H1 (cell line): Measurements from ENCODE around the gene ZDHHC8. TPM values are rescaled to one million over a fixed set of nuclear protein-coding genes. Genes with fewer than 3 reads are reported as not detected.

Experiments
- CTCF ChIA-PET: fragments of 300-600 bp; sonication (Branson Sonifier 250); formaldehyde crosslinking; loops from one replicate; lab custom pipeline; 2021; ENCODE audit not compliant: partially characterized antibody; lab: Charles Lee
- POLR2A ChIA-PET: fragments of 300-600 bp; sonication (Branson Sonifier 250); formaldehyde crosslinking; loops from one replicate; lab custom pipeline; 2021; ENCODE audit warnings: inconsistent platforms; ENCODE audit not compliant: partially characterized antibody; lab: Charles Lee
- DNase-seq, 2 experiments: peaks; one replicate each; pipeline versions ENCODE4 v3.0.0 to v3.0.0-alpha.2; 2010 to 2022; ENCODE audit warnings: low spot score in 2 of 2, low read depth in 1 of 2, mixed read lengths in 1 of 2
- FAIRE-seq: peaks from 2 replicates; lab custom pipeline; 2011; peaks lifted over from hg19 to GRCh38; lab: Jason Lieb, UNC
- H2AFZ ChIP-seq: 2 replicates; pipeline ENCODE4 v1.8.1; 2012; ENCODE audit warnings: low read length, inconsistent platforms
- H2AK5ac ChIP-seq: 2 replicates; pipeline ENCODE4 v1.6.1; 2013; ENCODE audit warnings: low read depth, low read length
- H2BK120ac ChIP-seq: replicated peaks from 2 replicates; pipeline ENCODE3; 2013; ENCODE audit warnings: low read depth, low read length, inconsistent platforms
- H2BK12ac ChIP-seq: 2 replicates; pipeline ENCODE4 v1.6.1; 2013; ENCODE audit warnings: low read depth, low read length
- H2BK15ac ChIP-seq: 2 replicates; pipeline ENCODE4 v1.6.1; 2013; ENCODE audit warnings: low read length
- H2BK20ac ChIP-seq: 2 replicates; pipeline ENCODE4 v1.6.1; 2013; ENCODE audit warnings: low read length
- H2BK5ac ChIP-seq: 2 replicates; pipeline ENCODE4 v1.6.1; 2013; ENCODE audit warnings: low read depth, low read length
- H3K14ac ChIP-seq: 2 replicates; pipeline ENCODE4 v1.6.1; 2013; ENCODE audit warnings: inconsistent platforms; ENCODE audit not compliant: insufficient read length
- H3K18ac ChIP-seq: 2 replicates; pipeline ENCODE4 v1.6.1; 2013; ENCODE audit warnings: low read length; ENCODE audit errors: extremely low read depth
- H3K23ac ChIP-seq: 2 replicates; pipeline ENCODE4 v1.6.1; 2013; ENCODE audit warnings: inconsistent platforms; ENCODE audit not compliant: insufficient read length
- H3K23me2 ChIP-seq: 2 replicates; pipeline ENCODE4 v1.6.1; 2013; ENCODE audit warnings: low read depth, low read length
- H3K27ac ChIP-seq: 2 replicates; pipeline ENCODE4 v1.6.1; 2011; ENCODE audit warnings: low read depth, low read length, inconsistent platforms
- H3K27me3 ChIP-seq, 4 experiments: replicated peaks in 1 of 4; 1 replicate in 1 of 4; 2 replicates in 3 of 4; pipeline versions ENCODE4 v1.6.1 to v1.8.1; 2011 to 2013; ENCODE audit warnings: low read length in 3 of 4, mild to moderate bottlenecking in 3 of 4, inconsistent platforms in 2 of 4, mixed read lengths in 2 of 4, moderate library complexity in 1 of 4; ENCODE audit not compliant: control insufficient read depth in 3 of 4, insufficient read depth in 3 of 4; ENCODE audit errors: extremely low read depth in 1 of 4
- H3K36me3 ChIP-seq, 4 experiments: 2 replicates each; pipeline versions ENCODE4 v1.6.1 to v1.8.1; 2011 to 2013; ENCODE audit warnings: mild to moderate bottlenecking in 4 of 4, low read length in 3 of 4, moderate library complexity in 2 of 4, control low read depth in 1 of 4, inconsistent platforms in 1 of 4; ENCODE audit not compliant: insufficient read depth in 4 of 4, control insufficient read depth in 2 of 4
- H3K4ac ChIP-seq: replicated peaks from 2 replicates; pipeline ENCODE3; 2013; ENCODE audit warnings: low read length, low read depth, mixed read lengths, inconsistent platforms; ENCODE audit not compliant: insufficient read length
- H3K4me1 ChIP-seq, 4 experiments: replicated peaks in 1 of 4; 1 replicate in 1 of 4; 2 replicates in 3 of 4; pipeline versions ENCODE4 v1.6.1 to v1.8.1; 2011 to 2013; ENCODE audit warnings: low read length in 3 of 4, inconsistent platforms in 2 of 4, mixed read lengths in 1 of 4; ENCODE audit not compliant: insufficient read depth in 4 of 4, control insufficient read depth in 3 of 4
- H3K4me2 ChIP-seq, 2 experiments: 2 replicates each; pipeline versions ENCODE4 v1.6.1 to v1.8.1; 2011 to 2013; ENCODE audit warnings: low read depth in 2 of 2, low read length in 2 of 2, control low read depth in 1 of 2, inconsistent platforms in 1 of 2, mild to moderate bottlenecking in 1 of 2; ENCODE audit not compliant: insufficient read depth in 1 of 2
- H3K4me3 ChIP-seq, 4 experiments: fragments of 200-600, 300-600 bp in 1 of 4; sonication (generic), shearing (Covaris generic), sonication (Bioruptor Twin) in 1 of 4; 2 replicates each; pipeline versions ENCODE4 v1.5.1 to v1.8.1; 2011 to 2016; ENCODE audit warnings: low read length in 4 of 4, low read depth in 3 of 4, control low read depth in 2 of 4, inconsistent platforms in 2 of 4, mild to moderate bottlenecking in 2 of 4, mixed read lengths in 1 of 4, moderate library complexity in 1 of 4; ENCODE audit not compliant: insufficient read depth in 2 of 4; ENCODE audit errors: extremely low read depth in 1 of 4
- H3K56ac ChIP-seq: replicated peaks from 2 replicates; pipeline ENCODE3; 2013; ENCODE audit warnings: low read depth, mild to moderate bottlenecking, mixed read lengths, low read length, inconsistent platforms; ENCODE audit not compliant: insufficient read length
- H3K79me1 ChIP-seq: 2 replicates; pipeline ENCODE4 v1.6.1; 2013; ENCODE audit warnings: low read depth, low read length, control low read depth
- H3K79me2 ChIP-seq, 2 experiments: 2 replicates each; pipeline versions ENCODE4 v1.6.1 to v1.8.1; 2012 to 2013; ENCODE audit warnings: low read length in 2 of 2, mild to moderate bottlenecking in 2 of 2, inconsistent platforms in 1 of 2; ENCODE audit not compliant: insufficient read depth in 2 of 2, control insufficient read depth in 1 of 2
- H3K9ac ChIP-seq, 4 experiments: replicated peaks in 1 of 4; 1 replicate in 1 of 4; 2 replicates in 3 of 4; pipeline versions ENCODE4 v1.6.1 to v1.8.1; 2011 to 2013; ENCODE audit warnings: low read depth in 3 of 4, low read length in 3 of 4, control low read depth in 2 of 4, mild to moderate bottlenecking in 2 of 4, moderate library complexity in 2 of 4, inconsistent platforms in 1 of 4; ENCODE audit errors: extremely low read depth in 1 of 4
- H3K9me3 ChIP-seq, 2 experiments: 2 replicates each; pipeline versions ENCODE4 v1.6.1 to v1.8.1; 2012 to 2013; ENCODE audit warnings: mild to moderate bottlenecking in 2 of 2, moderate library complexity in 2 of 2, control low read depth in 1 of 2, inconsistent platforms in 1 of 2, low read depth in 1 of 2, low read length in 1 of 2, mixed read lengths in 1 of 2; ENCODE audit not compliant: insufficient read depth in 2 of 2
- H4K20me1 ChIP-seq, 2 experiments: replicated peaks in 1 of 2; 2 replicates each; pipeline versions ENCODE3 to v1.8.1; 2011 to 2013; ENCODE audit warnings: inconsistent platforms in 2 of 2, low read length in 2 of 2, mild to moderate bottlenecking in 1 of 2; ENCODE audit not compliant: insufficient read depth in 2 of 2, control insufficient read depth in 1 of 2
- H4K5ac ChIP-seq: 2 replicates; pipeline ENCODE4 v1.6.1; 2013; ENCODE audit warnings: low read length, low read depth, mixed read lengths, inconsistent platforms; ENCODE audit not compliant: insufficient read length
- H4K8ac ChIP-seq: 2 replicates; pipeline ENCODE4 v1.8.0; 2013; ENCODE audit warnings: mild to moderate bottlenecking, moderate library complexity, low read length, inconsistent platforms; ENCODE audit not compliant: insufficient read depth; ENCODE audit errors: extremely low read depth
- H4K91ac ChIP-seq: replicated peaks from 2 replicates; pipeline ENCODE3; 2013; ENCODE audit warnings: low read length, mixed read lengths, inconsistent platforms; ENCODE audit not compliant: insufficient read length
- CBX8 ChIP-seq: fragments of 300-800, 300-1000 bp; sonication (generic); IDR thresholded peaks from 2 replicates; pipeline ENCODE4 v1.7.1; 2016; ENCODE audit warnings: low read depth, low read length, borderline replicate concordance
- CHD1 ChIP-seq: IDR thresholded peaks from 2 replicates; pipeline ENCODE4 v1.6.1; 2012; ENCODE audit warnings: low read depth, low read length, improper control_type of control experiment
- CTCF ChIP-seq, 3 experiments: IDR thresholded peaks; 1 replicate in 2 of 3; 2 replicates in 1 of 3; pipeline versions ENCODE4 v1.5.1 to v1.6.1; 2011; ENCODE audit warnings: low read length in 3 of 3, mild to moderate bottlenecking in 3 of 3, inconsistent platforms in 2 of 3, low read depth in 1 of 3, moderate library complexity in 1 of 3; ENCODE audit not compliant: insufficient read depth in 1 of 3; ENCODE audit errors: control extremely low read depth in 1 of 3
- TEAD4 ChIP-seq: IDR thresholded peaks from 2 replicates; pipeline ENCODE4 v1.6.1; 2012; ENCODE audit warnings: low read depth, low read length, inconsistent platforms, mixed read lengths
- USF2 ChIP-seq: IDR thresholded peaks from 2 replicates; pipeline ENCODE4 v1.6.1; 2011; ENCODE audit warnings: low read length, improper control_type of control experiment
- WGBS, 2 experiments: shearing (Covaris generic) in 1 of 2; methylation state at CpG; one replicate each; pipeline versions ENCODE4 v1.1.6 to v1.1.7; 2013 to 2015; ENCODE audit warnings: low lambda C conversion rate in 2 of 2, mixed read lengths in 2 of 2, inconsistent platforms in 1 of 2, low coverage in 1 of 2, missing lambda C conversion rate in 1 of 2; ENCODE audit not compliant: insufficient replicate concordance in 2 of 2, insufficient coverage in 1 of 2, insufficient read length in 1 of 2; ENCODE audit errors: extremely low coverage in 1 of 2, missing lambda C conversion rate in 1 of 2; 5-methylcytosine and 5-hydroxymethylcytosine counted together
- polyA plus RNA-seq, 7 experiments: library from polyadenylated mRNA; depleted of rRNA in 3 of 7; stranded (reverse) in 5 of 7; unstranded in 2 of 7; fragments of >200 nt in 5 of 7; fragments of 200-250 nt in 2 of 7; gene quantifications; 1 replicate in 5 of 7; 2 replicates in 1 of 7; 4 replicates in 1 of 7; pipeline versions ENCODE4 v1.2.1 to v1.2.3, GENCODE V29; 2011 to 2013; ENCODE audit warnings: missing spikeins in 2 of 7, mixed read lengths in 2 of 7
- total RNA-seq: library from RNA; stranded (reverse); fragmentation: NEBNext Ultra II Directional; extraction: Animal tissue kit (Norgen Biotek cat#: 25700); gene quantifications from 2 replicates; pipeline ENCODE4 v1.2.1, GENCODE V29; 2021

The ZDHHC8 gene
- total and polyA plus RNA-seq, 2 of the 8 experiments (the other 6 are each of a cell fraction or from before 2014, with no cell fraction given), result 18.6 to 65.6 TPM

- Histone ChIP-seq H4K8ac (no peak overlapping the region), H3K23me2 (peaks cover 7% of the 10 kb centered on the region; the same call in 1 of the 2 replicates), H3K9me3 (no peaks in the 10 kb centered on the region), H3K27ac (no peak overlapping the region), H2BK120ac (no peak overlapping the region), H2AFZ (no peak overlapping the region), H3K4me3 (no peak overlapping the region), H3K79me2 (peaks cover 0 to 21% of the 10 kb centered on the region in 2 experiments; a peak in 3 of 4 replicates), H3K4me2 (no peak overlapping the region), H3K14ac (no peak overlapping the region), H3K27me3 (no peaks in the 10 kb centered on the region; a peak in 2 of 7 replicates), H3K56ac (no peak overlapping the region), H2BK12ac (no peak overlapping the region), H4K5ac (no peak overlapping the region), H3K79me1 (peaks cover 17% of the 10 kb centered on the region), H2BK20ac (no peak overlapping the region), H3K4me1 (peaks cover 0 to 12% (median 7%) of the 10 kb centered on the region in 4 experiments; a peak in 4 of 7 replicates), H3K18ac (no peak overlapping the region), H3K23ac (no peak overlapping the region), H2BK5ac (no peak overlapping the region), H3K4ac (no peak overlapping the region), H3K9ac (no peak overlapping the region), H2BK15ac (no peak overlapping the region), H4K91ac (no peak overlapping the region), H3K36me3 (no peaks in the 10 kb centered on the region), H4K20me1 (peaks cover 13 to 28% of the 10 kb centered on the region in 2 experiments), H2AK5ac (no peak overlapping the region)
- CTCF ChIA-PET, result no interaction called here
- DNase-seq (no peak), FAIRE-seq (no peak)
- TF ChIP-seq USF2 (no peak), CHD1 (no peak), CBX8 (no peak), TEAD4 (no peak), CTCF (IDR thresholded peaks at IDR 0.05; ENCODE audit: control extremely low read depth in 1 of 3, insufficient read depth in 1 of 3, low read depth in 1 of 3, low read length in 3 of 3) (0 out of 4 replicates have a peak, but pooled peaks of 1 of the 3 experiments have one; percentile 0)
- 80% methylated on average over 12 of the region's 12 CpGs; no CpG with 5 or more reads in 1 of the 2 experiments for WGBS, 2 experiments
- POLR2A ChIA-PET, result interaction anchor here (6.3 to 10.1 kb wide), 2 partner anchors 7 to 15 kb away, joined by 40 to 104 read pairs; partner anchors contain the start of gene TRMT2A
Observed at GRCh38 chr22:20133930-20134549, 2.4 kb downstream of the ZDHHC8 start.
